Pancreas (tissue), 10 donors: Measurements from ENCODE around the gene SURF1. TPM values are rescaled to one million over a fixed set of nuclear protein-coding genes. Genes with fewer than 3 reads are reported as not detected.

ENCODE experiments used
- ATAC-seq, 4 donors: fragments of 200-7000 bp; cut with Tn5 transposase; one replicate each; pipeline versions ENCODE4 v1.8.0 to v1.9.1; 2020; ENCODE audit warnings: mild to moderate bottlenecking in 4 of 4, moderate library complexity in 4 of 4
- DNase-seq, 6 donors: peaks; one replicate each; pipeline ENCODE4 v3.0.0-alpha.2; 2020
- FAIRE-seq: peaks from 2 replicates; lab custom pipeline; 2012; peaks lifted over from hg19 to GRCh38; lab: Jason Lieb, UNC
- H3K27ac ChIP-seq, 4 donors: fragments of 200-600 bp; sonication (generic); 1 replicate in 3 of 4; 2 replicates in 1 of 4; pipeline versions ENCODE4 v1.5.0 to v1.8.0; 2020
- H3K27me3 ChIP-seq, 4 donors: fragments of 200-600 bp; one replicate each; pipeline ENCODE4 v1.8.0; 2021
- H3K36me3 ChIP-seq, 3 donors: fragments of 200-600 bp; sonication (generic) in 1 of 3; one replicate each; pipeline versions ENCODE4 v1.5.0 to v1.8.0; 2020 to 2021
- H3K4me1 ChIP-seq, 3 donors: fragments of 200-600 bp; one replicate each; pipeline ENCODE4 v1.8.0; 2021
- H3K4me3 ChIP-seq, 4 donors: fragments of 200-600 bp; sonication (generic) in 2 of 4; one replicate each; pipeline versions ENCODE4 v1.5.0 to v1.8.0; 2020 to 2021
- H3K9me3 ChIP-seq, 4 donors: fragments of 200-600 bp; one replicate each; pipeline ENCODE4 v1.8.0; 2021
- CTCF ChIP-seq, 4 donors: fragments of 200-600 bp; sonication (generic) in 3 of 4; IDR thresholded peaks; one replicate each; pipeline versions ENCODE4 v1.5.0 to v1.8.0; 2021; ENCODE audit warnings: antibody characterized with exemption in 4 of 4
- WGBS, 2 donors: extraction: QIAGEN DNeasy Blood & Tissue Kit; methylation state at CpG; one replicate each; pipeline ENCODE4 v1.1.7; 2013; 5-methylcytosine and 5-hydroxymethylcytosine counted together
- intact Hi-C, 3 donors: fragments of 100-400 bp; cut with DNase I; formaldehyde crosslinking; loops; one replicate each; pipeline versions ENCODE4 v1.11.1 to v1.14.2; 2022
- polyA plus RNA-seq, 2 donors: library from polyadenylated mRNA; stranded (reverse); fragments of 200-250 nt; gene quantifications; one replicate each; pipeline ENCODE4 v1.2.3, GENCODE V29; 2013
- total RNA-seq, 6 donors: library from RNA; stranded (reverse); fragmentation: NEBNext Ultra II Directional in 4 of 6; extraction: Animal tissue kit (Norgen Biotek cat#: 25700) in 4 of 6; gene quantifications; one replicate each; pipeline versions ENCODE4 v1.2.1 to v1.2.4, GENCODE V29; 2021 to 2023
- donor health status: healthy with polysubstance abuse.
- donor health status: DM: no; HTN: no; CAD: no; lungs with moderate emphysema.
- donor health status: DM: no; HTN: no; CAD: no.
- donor health status: control.
- donor health status: control.
- donor health status: Bipolar disorder and iron deficiency.
- donor health status: DM: yes; HTN: yes; CAD: no.
- donor health status: DM: no; HTN: no; CAD: no.
- donor health status: DM: no; HTN: no; CAD: no.
- donor health status: DM: yes; HTN: yes; CAD: no.

Gene SURF1
- total and polyA plus RNA-seq, 8 donors, result 33.6 to 73.9 (median 39.8) TPM

DNA sequence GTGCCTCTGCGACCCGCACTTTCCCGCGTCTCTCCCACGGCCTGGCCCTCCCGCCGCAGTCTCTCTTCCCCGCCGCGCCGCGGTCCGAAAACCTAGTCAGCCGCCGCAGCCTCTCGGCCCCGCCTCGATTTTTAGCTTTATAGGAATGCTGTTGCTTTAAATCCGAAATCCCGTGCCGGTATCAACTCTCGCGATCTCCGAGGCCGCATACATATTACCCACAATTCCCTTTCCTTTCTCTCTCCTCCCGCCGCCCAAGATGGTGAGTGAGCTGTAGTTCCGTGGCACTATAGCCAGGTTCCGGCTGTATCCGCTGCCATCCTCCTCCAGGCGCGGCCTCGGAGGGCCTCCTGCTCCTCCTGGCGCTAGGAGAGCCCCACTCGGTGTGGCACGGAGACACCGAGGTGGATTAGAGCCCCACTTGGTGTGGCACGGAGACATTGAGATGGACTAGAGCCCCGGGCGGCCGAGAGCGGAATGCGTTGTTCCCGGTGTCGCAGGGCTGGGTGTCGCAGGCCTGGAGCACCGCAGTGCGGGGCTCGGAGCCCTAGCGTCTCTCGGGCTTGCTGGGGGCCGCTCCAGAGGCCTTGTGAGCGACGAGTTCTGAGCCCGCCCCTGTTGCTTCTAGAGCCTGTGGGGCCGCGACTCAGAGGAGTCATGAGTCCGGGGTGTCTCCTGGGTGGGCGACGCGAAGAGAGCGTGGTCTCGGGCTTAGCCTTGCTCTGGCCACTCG lies 8.1 kb downstream of the SURF1 start, which contains the start of the genes MED22 and RPL7A:
MED22 (minus strand) TSS at position 147 of the 733 bp plus-strand sequence. CDS start 1,469 bp downstream, outside the sequence.
RPL7A (plus strand) TSS at position 234 of the 733 bp plus-strand sequence; CDS start at position 260, 26 bp downstream.
- peaks cover 13 to 50% (median 40%) of the 10 kb centered on the region in 3 donors for H3K36me3 ChIP-seq
- ATAC-seq (peak; percentile 90 to 94 (median 92)), DNase-seq (peak; percentile 88 to 95 (median 92)), FAIRE-seq (no peak)
- H3K4me1 ChIP-seq, result peaks cover 6 to 15% (median 8%) of the 10 kb centered on the region in 3 donors
- H3K4me3 ChIP-seq, result peak within 1 kb of the TSS; percentile 63 to 98 (median 90)
- H3K9me3 ChIP-seq, result no peaks in the 10 kb centered on the region
- TF ChIP-seq CTCF (IDR thresholded peaks at IDR 0.05), result no peak
- H3K27me3 ChIP-seq, result no peaks in the 10 kb centered on the region
- intact Hi-C loops, result no loop called here
- 0% methylated on average over 59 to 64 of the region's 64 CpGs for WGBS, 2 donors
- peak within 1 kb of the TSS; percentile 73 to 93 (median 84) for H3K27ac ChIP-seq

- peaks cover 6 to 15% (median 8%) of the 10 kb centered on the region in 3 donors for H3K4me1 ChIP-seq
- peak overlapping the region; percentile 63 to 98 (median 90) for H3K4me3 ChIP-seq
- no peak for FAIRE-seq
- no peaks in the 10 kb centered on the region for H3K27me3 ChIP-seq
- 1% methylated on average over 40 of the region's 41 CpGs for WGBS, 2 donors
- TF ChIP-seq CTCF (IDR thresholded peaks at IDR 0.05), result no peak
- no peaks in the 10 kb centered on the region for H3K9me3 ChIP-seq
- intact Hi-C loops, result no loop called here
- peaks cover 13 to 50% (median 39%) of the 10 kb centered on the region in 3 donors for H3K36me3 ChIP-seq
- peak overlapping the region; percentile 73 to 93 (median 84) for H3K27ac ChIP-seq
- ATAC-seq, result peak; percentile 46 to 71 (median 62)
- peak in 2 of 6 donors; percentile 60 to 70 for DNase-seq
Observed at GRCh38 chr9:133347515-133347984, 8.7 kb downstream of the SURF1 start.

GRCh38 chr9:133346021-133346785 lies 10.1 kb downstream of the SURF1 start:
- H3K27me3 ChIP-seq, result no peaks in the 10 kb centered on the region
- TF ChIP-seq CTCF (IDR thresholded peaks at IDR 0.05), result no peak
- 68 to 71% methylated on average over 15 of the region's 15 CpGs for WGBS, 2 donors
- no peaks in the 10 kb centered on the region for H3K9me3 ChIP-seq
- peak in 2 of 6 donors; percentile 64 to 77 for DNase-seq
- intact Hi-C loops, result no loop called here
- ATAC-seq, result no peak
- no peak for FAIRE-seq
- peaks cover 12 to 48% (median 26%) of the 10 kb centered on the region in 3 donors for H3K36me3 ChIP-seq
- H3K27ac ChIP-seq, result no peak overlapping the region
- peak overlapping the region in 1 of 4 donors; percentile 98 for H3K4me3 ChIP-seq
- H3K4me1 ChIP-seq, result peaks cover 6 to 15% (median 8%) of the 10 kb centered on the region in 3 donors

DNA sequence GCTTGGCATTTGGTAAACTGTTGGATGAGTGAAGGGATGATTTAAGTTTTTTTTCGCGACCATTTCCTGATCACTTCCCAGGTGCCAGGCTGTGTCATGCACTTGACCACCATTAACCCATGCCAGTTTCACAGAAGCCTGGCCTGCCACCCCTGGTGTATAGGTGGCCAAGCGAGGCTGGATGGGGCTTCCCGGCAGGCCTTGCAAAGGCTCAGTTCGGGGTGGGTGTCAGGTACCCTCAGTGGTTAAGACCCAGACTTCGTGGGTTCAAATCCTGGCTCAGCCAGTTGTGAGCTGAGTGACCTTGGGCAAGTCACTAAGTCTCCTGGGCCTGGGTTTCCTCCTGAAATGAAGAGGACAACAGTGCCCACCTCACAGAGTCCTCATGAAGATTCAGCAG lies 10.7 kb downstream of the SURF1 start:
- ATAC-seq, result no peak

More for the DNA sequence above, 10.7 kb downstream of the SURF1 start:
- no peaks in the 10 kb centered on the region for H3K27me3 ChIP-seq
- DNase-seq (peak in 2 of 6 donors; percentile 15 to 39), FAIRE-seq (no peak)
- H3K36me3 ChIP-seq, result peaks cover 6 to 47% (median 21%) of the 10 kb centered on the region in 3 donors
- WGBS, 2 donors, result 83 to 86% methylated on average over 6 of the region's 6 CpGs
- TF ChIP-seq CTCF (IDR thresholded peaks at IDR 0.05), result no peak
- no peaks in the 10 kb centered on the region for H3K9me3 ChIP-seq
- no peak overlapping the region for H3K27ac ChIP-seq
- no peak overlapping the region for H3K4me3 ChIP-seq
- H3K4me1 ChIP-seq, result peaks cover 6 to 15% (median 8%) of the 10 kb centered on the region in 3 donors
- intact Hi-C loops, result no loop called here
